Measurements from ENCODE around the gene AADAT. TPM values are rescaled to one million over a fixed set of nuclear protein-coding genes. Genes with fewer than 3 reads are reported as not detected.

The AADAT gene
- total RNA-seq, 2 donors from 2014 or later: 5.6 to 13.5 TPM

GRCh38 chr4:170058826-170059225 lies 30.9 kb downstream of the AADAT start:
- H3K4me1 ChIP-seq (ENCODE audit: control insufficient read depth in 1 of 2, low read depth in 2 of 2): no peaks in the 10 kb centered on the region
- DNase-seq (ENCODE audit: low spot score): no peak
- no peak for ATAC-seq (ENCODE audit: insufficient number of reproducible peaks, low FRiP score, low read depth)
- no peak overlapping the region for H3K27ac ChIP-seq
- H3K9me3 ChIP-seq: no peaks in the 10 kb centered on the region
- no peaks in the 10 kb centered on the region for H3K27me3 ChIP-seq (replicated peaks; ENCODE audit: insufficient read depth)
- H3K36me3 ChIP-seq: peaks cover 8% of the 10 kb centered on the region
- H3K4me3 ChIP-seq: no peak overlapping the region
- TF ChIP-seq CTCF (IDR thresholded peaks at IDR 0.05): no peak

- TF ChIP-seq CTCF (IDR thresholded peaks at IDR 0.05): no peak
- Histone ChIP-seq H3K27ac (no peak overlapping the region), H3K27me3 (replicated peaks; ENCODE audit: insufficient read depth) (no peaks in the 10 kb centered on the region)
Measured at GRCh38 chr4:170057866-170058265, 31.9 kb downstream of the AADAT start.

GRCh38 chr4:170052919-170053318 lies 36.8 kb downstream of the AADAT start:
- Histone ChIP-seq H3K4me1 (ENCODE audit: control insufficient read depth in 1 of 2, low read depth in 2 of 2) (no peaks in the 10 kb centered on the region), H3K4me3 (no peak overlapping the region), H3K27ac (no peak overlapping the region), H3K27me3 (replicated peaks; ENCODE audit: insufficient read depth) (no peaks in the 10 kb centered on the region), H3K9me3 (no peaks in the 10 kb centered on the region), H3K36me3 (no peaks in the 10 kb centered on the region)
- DNase-seq (ENCODE audit: low spot score) (no peak), ATAC-seq (ENCODE audit: insufficient number of reproducible peaks, low FRiP score, low read depth) (no peak)
- TF ChIP-seq CTCF (IDR thresholded peaks at IDR 0.05): no peak

More at GRCh38 chr4:170057866-170058265, 31.9 kb downstream of the AADAT start:
- ATAC-seq (ENCODE audit: insufficient number of reproducible peaks, low FRiP score, low read depth) (no peak), DNase-seq (ENCODE audit: low spot score) (no peak)
- Histone ChIP-seq H3K9me3 (no peaks in the 10 kb centered on the region), H3K36me3 (peaks cover 8% of the 10 kb centered on the region), H3K4me3 (no peak overlapping the region), H3K4me1 (ENCODE audit: control insufficient read depth in 1 of 2, low read depth in 2 of 2) (no peaks in the 10 kb centered on the region)

- TF ChIP-seq CTCF (IDR thresholded peaks at IDR 0.05): no peak
- DNase-seq (ENCODE audit: low spot score) (no peak), ATAC-seq (ENCODE audit: insufficient number of reproducible peaks, low FRiP score, low read depth) (no peak)
- no peak overlapping the region for H3K27ac ChIP-seq
- no peaks in the 10 kb centered on the region for H3K27me3 ChIP-seq (replicated peaks; ENCODE audit: insufficient read depth)
- H3K4me1 ChIP-seq (ENCODE audit: control insufficient read depth in 1 of 2, low read depth in 2 of 2): no peaks in the 10 kb centered on the region
- H3K4me3 ChIP-seq: no peak overlapping the region
- H3K9me3 ChIP-seq: no peaks in the 10 kb centered on the region
- H3K36me3 ChIP-seq: no peaks in the 10 kb centered on the region
Measured at GRCh38 chr4:170051402-170051801, 38.4 kb downstream of the AADAT start.

- ATAC-seq (ENCODE audit: insufficient number of reproducible peaks, low FRiP score, low read depth) (no peak), DNase-seq (ENCODE audit: low spot score) (no peak)
- no peak for TF ChIP-seq CTCF (IDR thresholded peaks at IDR 0.05)
Measured at GRCh38 chr4:170049766-170050165, 40.0 kb downstream of the AADAT start.

More at GRCh38 chr4:170049766-170050165, 40.0 kb downstream of the AADAT start:
- no peak overlapping the region for H3K27ac ChIP-seq
- H3K4me1 ChIP-seq (ENCODE audit: control insufficient read depth in 1 of 2, low read depth in 2 of 2): no peaks in the 10 kb centered on the region
- H3K36me3 ChIP-seq: no peaks in the 10 kb centered on the region
- no peaks in the 10 kb centered on the region for H3K9me3 ChIP-seq
- no peaks in the 10 kb centered on the region for H3K27me3 ChIP-seq (replicated peaks; ENCODE audit: insufficient read depth)
- no peak overlapping the region for H3K4me3 ChIP-seq
